GM18519 (cell line): ENCODE results near the gene PROX2.

Experiments used
- ATAC-seq: cut with Tn5 transposase; IDR thresholded peaks from one replicate; pipeline ENCODE4 v1.9.1; 2021; ENCODE audit warnings: mild to moderate bottlenecking, moderate library complexity; ENCODE audit not compliant: unreplicated experiment, low FRiP score

The PROX2 gene

DNA sequence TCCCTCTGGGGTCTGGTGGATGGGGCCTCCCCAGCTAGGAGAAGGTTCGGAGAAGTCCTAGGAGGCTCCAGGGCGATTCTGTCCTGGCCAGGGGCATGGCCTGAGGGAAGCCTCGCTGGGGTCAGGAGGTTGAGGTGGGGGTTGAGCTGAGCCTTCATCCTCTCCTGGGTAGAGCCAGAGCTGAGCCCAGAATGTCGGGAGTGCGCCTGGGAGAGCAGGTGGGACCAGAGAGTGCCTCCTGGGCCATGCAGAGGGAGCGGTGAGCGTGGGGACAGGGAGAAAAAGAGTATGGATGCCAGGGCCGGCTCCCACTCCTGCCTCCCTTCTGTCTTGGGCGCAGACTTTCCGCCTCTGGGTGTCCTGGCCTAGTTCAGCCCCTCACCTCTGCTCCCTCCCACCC lies 34.0 kb upstream of the PROX2 start:
- ATAC-seq: no peak

DNA sequence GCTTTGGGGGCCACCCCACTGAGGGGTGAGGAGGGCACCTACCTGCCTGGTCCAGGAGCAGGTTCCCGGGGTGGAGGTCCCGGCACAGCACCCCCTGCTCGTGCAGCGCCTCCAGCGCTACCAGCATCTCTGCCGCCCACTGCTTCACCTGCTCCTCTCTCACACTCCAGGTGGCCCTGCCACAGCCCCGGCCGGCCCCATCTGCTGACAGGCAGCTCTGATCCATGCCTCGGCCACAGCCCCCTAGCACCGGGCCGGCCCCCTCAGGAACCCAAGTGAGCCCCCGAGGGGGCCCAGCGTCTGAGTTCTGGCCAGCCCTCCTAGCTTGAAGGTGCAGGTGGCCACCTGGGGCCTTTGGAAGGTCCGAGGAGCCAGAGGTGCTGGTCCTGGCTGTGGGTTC lies 33.6 kb upstream of the PROX2 start:
- ATAC-seq: no peak

DNA sequence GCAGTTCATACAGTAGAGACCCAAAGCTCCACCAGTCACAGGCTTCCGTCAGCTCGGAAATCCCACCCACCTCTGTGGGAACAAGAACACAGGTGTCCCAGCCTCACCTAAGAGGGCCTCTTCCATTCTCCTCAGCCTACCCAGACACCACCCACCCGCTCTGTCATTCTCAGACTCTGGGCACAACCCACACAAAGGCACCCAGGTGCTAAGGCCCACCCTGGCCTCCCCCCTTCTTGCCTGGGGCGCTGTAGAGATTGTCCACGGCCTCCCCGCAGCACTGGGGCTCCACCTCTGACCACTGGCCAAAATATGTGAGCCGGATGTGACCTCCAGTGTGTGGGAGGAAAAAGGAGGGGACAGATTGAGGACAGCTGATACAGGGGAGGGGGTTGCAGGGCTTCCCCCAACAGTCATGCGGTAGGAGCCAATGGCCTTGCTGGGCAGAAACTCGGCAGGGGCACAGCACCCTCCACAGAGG lies 33.0 kb upstream of the PROX2 start:
- no peak for ATAC-seq

DNA sequence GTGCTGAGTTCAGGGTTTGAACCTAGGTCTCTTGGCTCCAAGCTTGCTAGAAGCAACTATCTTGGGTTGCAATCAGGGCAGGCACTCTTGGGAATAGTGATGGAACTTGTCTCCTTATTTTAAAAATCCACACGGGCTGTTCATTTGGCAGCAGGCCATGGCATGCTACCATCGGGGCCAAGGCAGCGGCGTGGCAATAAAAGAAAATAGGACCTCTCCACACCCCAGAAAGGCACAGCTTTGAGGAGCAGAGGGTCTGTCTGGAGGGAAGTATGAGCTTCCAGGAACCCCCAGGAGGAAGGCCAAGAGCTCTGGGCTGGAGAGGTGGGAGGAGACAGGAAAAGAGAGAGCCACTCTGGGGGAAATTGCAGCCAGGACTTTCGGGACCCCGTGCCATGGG lies 31.8 kb upstream of the PROX2 start:
- no peak for ATAC-seq

DNA sequence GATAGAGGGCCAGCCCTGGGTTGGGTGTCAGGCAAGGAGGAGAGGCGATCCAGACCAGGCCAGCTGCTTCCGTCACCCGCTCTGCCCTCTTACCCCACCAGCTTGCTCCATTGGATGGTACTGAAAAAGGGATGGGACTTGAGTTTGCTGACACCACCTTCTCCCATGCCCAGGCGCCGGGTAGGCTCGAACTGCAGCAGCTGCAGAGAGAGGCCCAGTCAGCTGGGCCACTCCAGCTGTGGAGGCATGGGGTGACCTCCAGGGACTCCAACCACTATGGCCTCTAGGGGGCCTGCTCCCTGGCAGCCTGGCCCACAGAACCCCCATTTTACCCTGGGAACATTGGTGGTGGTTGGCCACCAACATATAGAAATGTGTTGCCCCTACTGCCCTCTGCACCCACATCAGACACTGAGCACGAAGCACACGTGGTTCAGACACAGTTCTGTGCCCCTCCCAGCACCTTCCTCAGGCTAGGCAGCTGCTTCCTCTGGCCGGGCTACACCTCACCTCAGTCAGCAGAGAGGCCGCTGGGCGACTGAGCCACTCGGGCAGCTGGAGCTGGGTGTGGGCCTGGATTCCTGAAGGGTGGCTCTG lies 31.1 kb upstream of the PROX2 start:
- no peak for ATAC-seq

DNA sequence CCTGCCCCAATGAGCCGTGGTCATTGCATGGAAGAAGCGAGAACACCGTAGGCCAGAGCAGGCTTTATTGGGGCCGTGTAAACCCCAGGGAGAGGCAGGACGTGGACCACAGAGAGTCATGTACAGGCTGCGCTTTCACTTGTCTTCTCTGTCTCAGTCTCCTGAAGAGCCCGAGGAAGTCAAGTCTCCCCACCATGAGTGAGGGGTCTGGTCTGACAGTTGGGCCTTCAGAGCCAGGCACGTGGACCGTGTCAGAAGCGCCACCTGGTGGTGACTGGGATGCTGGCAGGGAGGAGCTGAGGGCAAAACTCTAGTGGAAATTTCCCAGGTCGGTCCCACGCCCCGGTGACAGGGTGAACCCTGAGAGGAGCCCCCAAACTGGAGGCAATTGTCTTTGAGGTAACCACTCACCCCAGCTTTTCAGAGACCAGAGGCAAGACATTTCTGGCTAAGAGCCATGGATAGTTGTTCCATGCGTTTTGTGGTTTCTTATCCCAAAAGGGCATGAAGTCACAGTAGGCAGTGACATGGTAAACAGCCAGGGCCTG lies 29.7 kb upstream of the PROX2 start:
- no peak for ATAC-seq

DNA sequence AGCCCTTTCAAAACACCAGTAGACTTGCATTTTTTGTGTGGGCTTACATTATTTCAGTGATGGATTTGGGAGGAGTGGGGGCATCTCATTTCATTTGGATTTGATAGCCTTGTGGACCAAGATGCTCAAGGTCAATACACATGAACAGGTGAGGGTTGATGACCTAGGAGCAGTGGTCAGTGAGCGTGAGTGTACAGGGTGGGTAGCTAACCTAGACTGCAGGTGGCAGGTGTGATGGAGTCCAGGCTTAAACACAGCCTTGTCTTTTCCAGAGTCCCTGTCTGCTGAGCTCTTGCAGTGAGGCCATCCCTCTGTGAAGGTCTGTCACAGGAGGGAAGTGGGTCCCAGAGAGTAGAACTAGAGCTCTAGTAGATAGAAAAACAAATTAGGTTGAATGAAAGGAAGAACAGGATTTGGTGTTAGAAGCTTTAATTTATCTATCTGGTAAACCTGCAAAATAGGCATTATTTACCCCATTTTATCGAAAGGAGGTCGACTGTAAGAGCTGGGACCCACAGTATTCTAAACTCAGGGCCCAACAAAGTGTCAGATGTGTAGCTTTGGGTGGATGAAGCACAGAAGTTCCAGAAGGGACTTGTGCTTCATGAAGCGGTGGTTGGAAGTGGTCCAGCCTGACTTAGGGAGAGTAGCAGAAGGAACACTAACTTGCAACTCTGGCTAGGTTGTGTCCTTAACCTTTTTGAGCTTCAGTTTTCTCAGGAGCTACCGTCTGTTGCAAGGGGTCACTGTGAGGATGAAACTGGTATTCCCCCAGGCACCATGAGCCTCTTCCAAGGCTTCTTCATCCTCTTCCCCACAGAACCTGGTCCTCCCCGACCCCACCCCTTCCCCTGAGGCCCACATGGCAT lies 28.9 kb upstream of the PROX2 start:
- ATAC-seq: no peak

DNA sequence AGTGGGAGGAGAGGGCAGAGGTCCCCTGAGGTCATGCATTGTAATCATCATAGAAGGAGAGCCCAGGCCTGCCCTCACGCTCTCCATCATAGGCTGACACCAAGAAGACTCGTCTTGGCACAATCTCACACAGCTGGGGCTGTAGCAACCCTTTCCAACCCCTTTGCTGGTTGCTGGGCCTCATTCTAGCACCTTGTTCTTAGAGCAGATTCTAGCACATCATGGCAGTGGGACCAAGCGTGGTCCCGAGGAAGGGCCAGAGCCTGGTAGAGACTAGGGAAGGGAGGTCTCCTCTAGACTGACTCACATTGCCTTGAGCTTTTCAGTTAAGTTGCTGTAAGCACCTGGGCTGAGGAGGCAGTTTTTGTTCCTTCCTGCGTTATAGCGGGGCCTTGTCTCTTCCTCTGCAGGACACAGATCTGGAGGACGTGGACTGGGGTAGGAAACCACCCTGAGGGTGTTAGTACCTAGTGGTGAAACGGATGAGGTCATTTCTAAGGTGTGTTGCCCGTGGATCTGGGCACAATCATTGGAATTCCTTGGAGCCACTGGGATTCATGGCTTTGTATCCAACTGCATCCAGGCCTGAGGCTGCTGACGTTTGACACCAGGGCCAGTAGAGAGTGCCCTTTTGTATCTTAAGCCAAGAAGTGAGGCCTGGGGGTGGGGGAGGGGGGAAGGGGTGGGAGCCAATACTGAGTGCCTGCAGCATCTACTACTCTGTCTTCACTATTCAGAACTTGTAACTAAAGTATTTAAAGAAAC lies 27.2 kb upstream of the PROX2 start:
- no peak for ATAC-seq

DNA sequence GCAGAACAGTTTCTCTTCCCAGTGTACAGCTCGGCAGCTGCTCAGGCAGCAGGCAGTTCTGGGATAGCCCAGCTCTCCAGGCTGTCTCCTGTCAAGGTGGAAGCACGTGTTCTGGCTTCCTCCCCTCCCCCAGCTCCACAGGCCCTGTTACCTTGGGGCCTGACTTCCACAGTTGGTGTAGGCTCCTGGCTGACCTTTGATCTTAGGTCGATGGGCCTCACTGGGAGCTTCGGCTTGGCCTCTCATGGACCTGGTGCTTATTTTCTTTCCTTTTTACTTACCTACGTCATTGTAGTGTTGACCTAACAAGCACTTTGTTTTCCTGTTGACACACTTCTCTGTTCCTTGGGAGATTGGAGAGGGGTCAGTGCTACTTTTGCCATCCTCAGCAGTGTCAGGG lies 22.7 kb upstream of the PROX2 start:
- no peak for ATAC-seq

DNA sequence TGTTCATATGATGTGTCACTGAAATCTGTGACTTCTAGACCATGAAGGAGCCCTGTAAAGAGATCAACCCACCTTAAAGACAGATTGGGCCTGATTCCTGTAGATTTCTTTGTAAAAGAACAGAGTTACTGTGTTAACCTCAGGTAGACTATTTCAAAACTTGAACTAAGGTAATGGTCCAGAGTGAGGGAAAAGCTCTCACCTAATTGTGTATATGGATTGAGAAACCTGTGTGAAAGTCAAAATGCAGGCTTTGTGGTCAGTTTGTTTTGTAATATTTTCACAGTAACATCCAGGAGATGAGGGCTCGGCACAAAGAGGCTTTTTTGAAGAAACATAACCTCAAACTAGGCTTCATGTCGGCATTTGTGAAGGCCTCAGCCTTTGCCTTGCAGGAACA lies 22.1 kb upstream of the PROX2 start:
- no peak for ATAC-seq

DNA sequence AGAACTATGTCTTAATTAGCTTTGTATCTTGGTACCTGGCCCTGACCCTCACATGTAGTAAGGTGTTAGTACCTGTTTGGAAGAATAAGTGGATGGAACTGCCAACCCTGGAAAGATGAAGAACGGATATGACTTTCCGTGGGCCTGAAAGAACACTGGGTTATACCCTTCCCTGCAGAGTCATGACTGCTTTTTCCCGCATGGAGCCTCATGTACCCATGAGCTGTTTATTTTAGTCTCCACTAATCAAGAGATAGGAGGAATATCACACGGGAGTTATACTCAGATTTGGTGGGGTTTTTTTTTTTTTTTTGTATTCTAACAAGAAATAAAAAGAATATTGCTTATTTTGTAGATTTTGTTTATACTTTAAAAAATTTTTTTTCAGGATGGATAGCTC lies 21.7 kb upstream of the PROX2 start:
- no peak for ATAC-seq

DNA sequence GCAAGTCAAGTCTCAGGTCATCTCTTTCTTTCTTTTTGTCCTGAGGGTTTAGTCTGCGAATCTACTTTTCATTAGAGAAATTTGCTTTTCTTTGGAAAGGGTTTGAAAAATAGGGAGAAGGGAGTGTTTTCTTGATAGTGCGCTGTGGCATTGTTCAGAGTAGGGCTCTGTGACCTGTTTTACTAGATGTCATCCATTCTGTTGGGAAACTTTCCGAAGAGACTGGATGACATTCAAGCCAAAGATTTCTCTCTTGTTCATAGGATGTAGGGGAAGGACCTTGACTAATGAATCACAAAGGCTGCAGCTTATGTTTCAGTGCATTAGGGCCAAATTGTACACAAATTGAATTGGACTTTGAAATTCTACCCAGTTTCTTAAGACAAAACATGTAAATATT lies 20.5 kb upstream of the PROX2 start:
- no peak for ATAC-seq

DNA sequence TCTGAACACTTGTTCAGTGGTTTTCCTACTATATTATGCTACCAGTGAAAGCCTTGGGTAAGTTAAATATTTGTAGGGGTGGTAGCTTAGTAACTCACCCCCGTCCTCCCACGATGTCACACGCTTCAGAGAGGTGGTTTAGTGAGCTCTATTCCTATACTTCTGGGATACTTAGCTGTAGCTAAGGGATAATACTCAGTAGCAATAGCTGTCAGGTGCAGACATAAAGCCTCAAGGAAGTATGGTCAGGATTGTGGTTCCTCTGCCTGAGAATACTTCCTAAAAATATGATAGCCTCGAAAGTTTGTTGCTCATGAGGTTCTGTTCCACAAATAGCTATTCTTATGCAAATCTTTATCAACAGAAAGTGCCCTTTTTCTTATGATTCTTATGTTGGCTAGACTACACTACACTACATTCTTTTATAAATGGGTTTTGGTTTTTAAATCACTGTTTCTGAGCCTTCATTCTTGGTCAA lies 17.7 kb upstream of the PROX2 start:
- ATAC-seq: no peak

DNA sequence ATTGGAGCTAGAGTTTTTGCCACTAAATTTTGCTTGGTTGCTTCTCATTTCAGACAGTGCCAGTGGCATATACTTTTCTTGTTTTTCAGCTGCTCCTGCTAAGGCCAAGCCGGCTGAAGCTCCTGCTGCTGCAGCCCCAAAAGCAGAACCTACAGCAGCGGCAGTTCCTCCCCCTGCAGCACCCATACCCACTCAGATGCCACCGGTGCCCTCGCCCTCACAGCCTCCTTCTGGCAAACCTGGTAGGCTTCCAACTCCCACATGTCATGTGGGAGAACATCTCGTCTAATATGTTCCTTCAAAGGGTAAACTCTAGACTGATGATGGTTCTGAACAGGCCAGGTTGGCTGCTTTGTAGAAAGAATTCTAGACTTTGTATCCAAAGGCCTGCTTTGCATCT lies 16.8 kb upstream of the PROX2 start:
- ATAC-seq: no peak

DNA sequence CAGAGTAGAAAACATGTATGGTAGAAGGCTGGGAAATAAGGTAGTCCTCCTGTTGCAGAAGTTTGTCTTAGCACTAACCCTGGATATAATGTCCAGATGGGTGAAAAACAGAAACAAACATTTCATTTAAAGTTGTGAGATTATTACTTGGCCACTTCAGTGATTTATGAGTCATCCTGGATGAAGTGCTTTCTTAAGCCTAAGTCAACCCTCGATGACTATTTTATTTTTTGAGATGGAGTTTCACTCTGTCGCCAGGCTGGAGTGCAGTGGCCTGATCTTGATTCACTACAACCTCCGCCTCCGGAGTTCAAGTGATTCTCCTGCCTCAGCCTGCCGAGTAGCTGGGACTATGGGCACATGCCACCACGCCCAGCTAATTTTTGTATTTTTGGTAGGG lies 15.9 kb upstream of the PROX2 start:
- no peak for ATAC-seq

DNA sequence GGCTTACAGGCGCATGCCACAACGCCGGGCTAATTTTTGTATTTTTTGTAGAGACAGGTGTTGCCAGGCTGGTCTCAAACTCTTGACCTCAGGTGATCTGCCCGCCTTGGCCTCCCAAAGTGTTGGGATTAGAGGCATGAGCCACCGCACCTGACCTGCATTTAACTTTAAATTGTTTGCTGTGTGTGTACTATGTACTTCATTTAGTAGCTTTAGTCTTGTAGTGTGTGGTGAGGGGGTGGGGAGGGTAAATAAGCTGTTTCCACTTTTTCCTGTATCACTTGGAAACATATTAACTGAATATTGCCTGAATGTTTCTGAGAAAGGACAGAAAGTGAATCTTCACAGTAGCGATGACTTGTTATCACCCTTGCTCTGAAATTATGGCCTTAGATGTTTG lies 14.3 kb upstream of the PROX2 start:
- ATAC-seq: no peak

DNA sequence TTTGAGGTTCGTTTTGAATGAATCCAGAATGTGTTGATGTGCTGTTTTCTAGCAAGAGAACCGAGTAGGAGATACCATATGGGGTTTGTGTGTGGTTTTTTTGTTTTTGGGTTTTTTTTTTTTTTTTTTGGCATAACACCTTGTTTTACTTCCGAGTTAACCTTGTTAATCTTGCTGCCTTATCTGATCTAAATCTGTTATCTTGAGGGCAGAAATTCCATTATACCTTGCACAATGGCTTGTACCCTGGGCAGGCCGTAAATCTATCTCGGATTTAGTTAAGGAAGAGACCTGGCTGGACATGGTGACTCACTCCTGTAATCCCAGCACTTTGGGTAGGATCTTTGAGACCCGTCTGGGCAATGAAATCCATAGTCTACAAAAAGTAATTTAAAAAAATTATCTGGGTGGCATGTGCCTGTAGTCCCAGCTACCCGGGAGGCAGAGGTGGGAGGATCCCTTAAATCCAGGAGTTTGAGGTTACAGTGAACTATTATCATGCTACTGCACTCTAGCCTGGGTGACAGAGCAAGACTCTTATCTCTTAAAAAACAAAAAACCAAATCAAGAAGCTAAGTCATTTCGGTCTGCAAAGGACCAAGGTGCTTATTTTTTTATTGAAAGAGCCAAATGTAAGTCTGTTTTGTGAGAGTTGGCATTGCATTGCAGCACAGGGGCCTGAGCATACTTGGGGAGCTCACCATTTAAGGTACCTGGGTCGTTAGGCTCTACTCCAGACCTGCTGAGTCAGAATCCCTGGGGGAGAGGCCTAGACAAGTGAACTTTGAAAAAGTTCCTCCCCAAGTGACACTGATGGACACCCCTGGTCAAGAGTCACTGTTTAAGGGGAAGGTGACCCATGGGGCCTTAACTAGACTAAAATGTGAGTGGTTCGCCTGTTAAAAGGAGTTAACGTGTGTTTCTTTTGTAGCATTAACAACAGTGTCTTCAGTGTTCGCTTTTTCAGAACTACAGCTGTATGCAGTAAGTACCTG lies 12.5 kb upstream of the PROX2 start:
- ATAC-seq: no peak

DNA sequence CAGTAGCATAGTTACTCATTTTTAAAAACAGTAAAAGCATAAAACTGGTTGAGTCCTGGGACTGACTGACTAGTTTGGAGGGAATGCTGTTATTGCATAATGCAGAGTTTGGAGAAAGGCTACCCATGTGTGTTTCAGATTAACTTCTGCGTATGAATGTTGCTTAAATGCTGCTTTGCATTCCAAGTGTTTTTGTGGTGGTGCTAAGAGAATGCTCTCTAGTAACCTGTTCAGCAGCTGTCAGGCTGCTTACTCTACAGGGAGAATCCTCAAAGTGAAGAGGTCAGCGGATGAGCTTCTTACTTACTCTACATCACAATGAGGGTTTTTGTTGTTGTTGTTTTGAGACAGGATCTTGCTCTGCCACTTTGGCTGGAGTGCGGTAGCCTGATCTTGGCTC lies 10.1 kb upstream of the PROX2 start:
- ATAC-seq: no peak

DNA sequence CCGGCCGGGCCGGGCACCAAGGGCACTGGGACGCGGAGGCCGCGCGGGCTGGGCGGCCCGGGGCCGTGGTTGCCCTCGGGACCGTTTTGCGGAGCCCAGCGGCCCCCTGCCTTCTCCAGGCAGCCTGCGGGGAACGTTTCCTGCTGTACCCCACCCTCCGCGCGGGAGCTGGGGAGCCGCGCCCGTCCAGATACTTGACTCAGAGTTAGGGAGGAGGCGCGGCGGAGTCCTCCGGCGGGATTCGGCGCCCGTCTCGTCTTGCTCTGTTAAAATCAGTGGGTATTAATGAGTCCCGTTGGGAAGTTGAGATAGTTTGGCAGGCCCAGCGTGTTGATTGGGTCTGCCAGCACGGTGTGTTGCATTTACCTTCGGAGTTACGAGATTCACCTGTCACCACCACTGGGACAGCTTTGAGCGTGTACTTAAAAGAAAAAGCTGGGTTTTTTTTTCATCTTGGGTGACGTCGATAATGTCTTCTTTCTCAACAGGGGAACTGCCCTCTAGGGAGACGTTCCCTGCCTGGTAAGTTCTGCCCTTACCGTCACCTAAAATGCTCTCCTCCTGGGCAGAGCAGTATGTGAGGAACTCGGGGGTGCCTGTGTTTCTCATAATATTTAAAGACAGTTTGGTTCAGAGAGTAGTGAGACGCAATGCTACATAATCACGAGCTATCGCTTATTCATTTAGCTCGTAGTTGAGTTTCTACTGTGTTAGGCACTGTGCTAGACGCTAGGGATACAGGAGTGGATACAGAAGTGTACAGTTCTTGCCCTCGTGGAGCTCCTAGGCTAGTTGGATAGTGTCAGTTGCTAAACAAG lies 6.4 kb upstream of the PROX2 start:
- peak; percentile 29 for ATAC-seq
